ENCODE data around the gene TLCD4. TPM values are rescaled to one million over a fixed set of nuclear protein-coding genes. Genes with fewer than 3 reads are reported as not detected.

Gene TLCD4
- total and polyA plus RNA-seq, 2 of the 13 experiments (the other 11 are each of a cell fraction or from before 2014, with no cell fraction given), result 4.7 to 14.5 TPM

GRCh38 chr1:95068956-95069709 lies 48.0 kb upstream of the TLCD4 start (continued):
- TF ChIP-seq E2F5 (CRISPR knock-in tag; conservative IDR thresholded peaks at IDR 0.05), result no peak
- no peak for TF ChIP-seq FOXC1 (CRISPR knock-in tag; IDR thresholded peaks at IDR 0.05; ENCODE audit: borderline replicate concordance)
- TF ChIP-seq ZNF646 (CRISPR knock-in tag; IDR thresholded peaks at IDR 0.05), result no peak
- no peak for TF ChIP-seq AGO1 (IDR thresholded peaks at IDR 0.05; ENCODE audit: low read depth, low read length, poor library complexity, severe bottlenecking)
- TF ChIP-seq NONO (IDR thresholded peaks at IDR 0.05), result no peak
- TF ChIP-seq NONO (CRISPR knock-in tag; conservative IDR thresholded peaks at IDR 0.05), result no peak
- TF ChIP-seq ZNF382 (CRISPR knock-in tag; IDR thresholded peaks at IDR 0.05; ENCODE audit: borderline replicate concordance), result no peak
- TF ChIP-seq MTF2 (CRISPR knock-in tag; IDR thresholded peaks at IDR 0.05; ENCODE audit: borderline replicate concordance), result no peak
- peak; percentile 67 for TF ChIP-seq ARID5B (CRISPR knock-in tag; IDR thresholded peaks at IDR 0.05)
- TF ChIP-seq ZNF484 (CRISPR knock-in tag; IDR thresholded peaks at IDR 0.05; ENCODE audit: borderline replicate concordance, low read depth), result no peak
- no peak for TF ChIP-seq ZBTB1 (CRISPR knock-in tag; IDR thresholded peaks at IDR 0.05; ENCODE audit: borderline replicate concordance)
- TF ChIP-seq ZNF691 (CRISPR knock-in tag; IDR thresholded peaks at IDR 0.05; ENCODE audit: borderline replicate concordance, low read depth), result no peak
- no peak for TF ChIP-seq KMT2B (CRISPR knock-in tag; IDR thresholded peaks at IDR 0.05)
- no peak for TF ChIP-seq ZNF770 (CRISPR knock-in tag; IDR thresholded peaks at IDR 0.05)
